Glutamatergic neuron (in vitro differentiated cells): ENCODE results near the gene APOBEC3H. TPM values are rescaled to one million over a fixed set of nuclear protein-coding genes. Genes with fewer than 3 reads are reported as not detected.

Experiments
- DNase-seq: peaks from one replicate; pipeline ENCODE4 v3.0.0; 2022
- H3K27ac Mint-ChIP-seq: one replicate; pipeline ENCODE4 v1.8.0; 2020; ENCODE audit warnings: mild to moderate bottlenecking, mixed read lengths, inconsistent platforms; ENCODE audit not compliant: unreplicated experiment
- H3K27me3 Mint-ChIP-seq: one replicate; pipeline ENCODE4 v1.8.0; 2020; ENCODE audit warnings: mild to moderate bottlenecking, moderate library complexity, mixed read lengths, inconsistent platforms; ENCODE audit not compliant: unreplicated experiment
- H3K36me3 Mint-ChIP-seq: one replicate; pipeline ENCODE4 v1.8.0; 2020; ENCODE audit warnings: mild to moderate bottlenecking, mixed read lengths, inconsistent platforms; ENCODE audit not compliant: unreplicated experiment
- H3K4me1 Mint-ChIP-seq: one replicate; pipeline ENCODE4 v1.8.0; 2020; ENCODE audit warnings: mild to moderate bottlenecking, low read depth, mixed read lengths, inconsistent platforms; ENCODE audit not compliant: unreplicated experiment
- H3K4me3 Mint-ChIP-seq: one replicate; pipeline ENCODE4 v1.8.0; 2020; ENCODE audit warnings: mild to moderate bottlenecking, mixed read lengths, inconsistent platforms; ENCODE audit not compliant: unreplicated experiment
- H3K9me3 Mint-ChIP-seq: one replicate; pipeline ENCODE4 v1.8.0; 2020; ENCODE audit warnings: mild to moderate bottlenecking, moderate library complexity, mixed read lengths, inconsistent platforms; ENCODE audit not compliant: unreplicated experiment
- total RNA-seq: library from RNA; stranded (reverse); fragmentation: NEBNext Ultra II Directional; extraction: Animal tissue kit (Norgen Biotek cat#: 25700); gene quantifications from one replicate; pipeline ENCODE4 v1.2.1, GENCODE V29; 2021; ENCODE audit not compliant: unreplicated experiment
- TF ChIP-seq, protein P1 (sequence below): fragments of 200-600 bp; sonication (generic); IDR thresholded peaks from one replicate; pipeline ENCODE4 v1.5.0; 2021; ENCODE audit not compliant: partially characterized antibody, unreplicated experiment

APOBEC3H gene
- total RNA-seq, 1 donor from 2014 or later: not detected

DNA sequence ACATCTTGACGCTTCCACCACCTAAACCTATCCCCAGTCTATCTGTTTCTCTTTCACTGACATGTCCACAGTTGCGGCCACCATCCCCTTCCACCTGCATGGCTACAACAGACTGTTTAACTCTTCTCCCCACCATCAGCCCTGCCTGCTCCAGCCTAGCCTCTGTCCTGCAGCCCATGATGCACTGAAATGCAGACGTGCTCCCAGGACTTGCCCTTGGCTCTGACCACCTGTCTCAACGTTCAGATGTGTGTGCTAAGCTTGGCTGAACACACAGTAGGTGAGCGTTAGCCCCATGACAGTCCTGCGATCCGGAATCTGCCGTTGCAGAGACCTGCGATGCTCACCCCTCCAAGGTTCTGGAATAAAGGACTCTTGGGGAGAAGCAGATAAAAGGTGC lies 32.7 kb downstream of the APOBEC3H start:
- Mint-ChIP-seq H3K27me3 (peaks cover 15% of the 10 kb centered on the region), H3K27ac (no peak overlapping the region), H3K4me1 (peaks cover 14% of the 10 kb centered on the region), H3K36me3 (no peaks in the 10 kb centered on the region), H3K9me3 (no peaks in the 10 kb centered on the region), H3K4me3 (no peak overlapping the region)
- no peak for DNase-seq
- TF ChIP-seq, protein P1, sequence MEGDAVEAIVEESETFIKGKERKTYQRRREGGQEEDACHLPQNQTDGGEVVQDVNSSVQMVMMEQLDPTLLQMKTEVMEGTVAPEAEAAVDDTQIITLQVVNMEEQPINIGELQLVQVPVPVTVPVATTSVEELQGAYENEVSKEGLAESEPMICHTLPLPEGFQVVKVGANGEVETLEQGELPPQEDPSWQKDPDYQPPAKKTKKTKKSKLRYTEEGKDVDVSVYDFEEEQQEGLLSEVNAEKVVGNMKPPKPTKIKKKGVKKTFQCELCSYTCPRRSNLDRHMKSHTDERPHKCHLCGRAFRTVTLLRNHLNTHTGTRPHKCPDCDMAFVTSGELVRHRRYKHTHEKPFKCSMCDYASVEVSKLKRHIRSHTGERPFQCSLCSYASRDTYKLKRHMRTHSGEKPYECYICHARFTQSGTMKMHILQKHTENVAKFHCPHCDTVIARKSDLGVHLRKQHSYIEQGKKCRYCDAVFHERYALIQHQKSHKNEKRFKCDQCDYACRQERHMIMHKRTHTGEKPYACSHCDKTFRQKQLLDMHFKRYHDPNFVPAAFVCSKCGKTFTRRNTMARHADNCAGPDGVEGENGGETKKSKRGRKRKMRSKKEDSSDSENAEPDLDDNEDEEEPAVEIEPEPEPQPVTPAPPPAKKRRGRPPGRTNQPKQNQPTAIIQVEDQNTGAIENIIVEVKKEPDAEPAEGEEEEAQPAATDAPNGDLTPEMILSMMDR: no peak

DNA sequence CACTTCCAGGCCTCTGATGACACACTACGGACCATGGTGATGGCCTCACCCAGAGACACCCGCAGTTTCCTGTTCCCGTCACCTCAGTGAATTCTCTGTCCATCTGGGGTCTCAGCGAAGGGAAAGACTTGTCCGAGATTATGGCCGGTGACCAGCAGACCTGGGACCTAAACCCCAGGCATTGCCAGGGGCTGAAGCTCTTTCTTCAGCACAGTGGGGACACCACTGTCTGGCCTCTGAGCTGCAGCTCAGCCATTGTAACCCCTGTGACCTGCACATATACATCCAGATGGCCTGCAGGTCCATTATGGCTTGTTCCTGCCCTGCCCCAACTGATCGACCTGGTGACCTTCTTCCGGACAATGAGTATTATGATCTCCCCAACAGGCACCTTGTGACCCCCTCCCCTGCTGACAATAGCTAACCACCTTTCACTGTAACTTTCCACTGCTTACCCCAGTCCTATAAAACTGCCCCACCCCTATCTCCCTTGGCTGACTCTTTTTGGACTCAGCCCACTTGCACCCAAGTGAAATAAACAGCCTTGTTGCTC lies 33.2 kb downstream of the APOBEC3H start:
- DNase-seq: no peak
- Mint-ChIP-seq H3K36me3 (no peaks in the 10 kb centered on the region), H3K27ac (peak overlapping the region; percentile 63), H3K27me3 (peaks cover 15% of the 10 kb centered on the region), H3K4me3 (peak overlapping the region; percentile 23), H3K4me1 (peaks cover 14% of the 10 kb centered on the region), H3K9me3 (no peaks in the 10 kb centered on the region)
- TF ChIP-seq, protein P1: no peak

DNA sequence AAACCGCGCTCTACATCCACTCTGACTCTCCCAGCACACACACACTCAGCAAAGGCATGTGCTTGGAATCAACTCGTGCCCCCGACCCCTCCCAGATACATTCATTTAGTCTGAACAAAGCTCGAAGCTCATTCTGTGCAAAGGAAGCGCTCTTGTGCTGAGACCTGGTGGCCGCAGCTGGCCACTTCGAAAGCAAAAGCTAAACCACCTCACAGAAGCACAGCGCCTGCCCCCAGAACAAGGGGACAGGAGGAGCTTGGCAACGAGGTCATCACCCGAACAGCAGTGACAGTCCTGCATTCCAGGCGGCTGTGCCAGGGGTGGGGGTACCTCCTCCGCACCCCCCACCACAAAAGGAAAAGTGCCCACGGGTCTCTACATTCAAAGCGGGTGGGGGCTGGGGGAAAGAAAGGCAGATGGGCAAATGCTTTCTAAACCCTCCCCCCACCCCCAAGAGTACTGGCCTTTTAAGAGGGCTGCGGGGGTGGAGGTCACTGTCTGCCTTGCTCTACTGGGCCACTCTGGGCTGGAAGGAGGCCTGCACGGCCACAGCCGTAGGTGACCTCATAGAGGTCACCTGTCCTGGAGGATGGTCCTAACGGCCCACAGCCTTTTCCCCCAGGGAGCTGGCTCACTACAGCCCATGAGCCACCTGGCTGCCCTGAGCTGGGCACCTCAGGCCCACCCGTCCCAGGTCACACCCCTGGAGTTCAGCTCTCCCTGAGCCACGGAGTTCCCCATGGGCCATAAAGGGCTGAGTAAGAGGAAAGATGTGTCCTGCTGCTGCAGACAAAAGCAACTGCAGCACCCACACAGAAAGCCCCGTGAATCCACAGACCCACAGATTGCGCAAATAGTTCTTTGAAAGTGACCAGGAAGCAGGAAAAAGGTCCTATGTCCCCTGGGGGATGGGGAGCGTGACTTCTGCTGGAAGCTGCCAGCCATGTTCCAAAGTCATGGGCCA lies 34.1 kb downstream of the APOBEC3H start:
- H3K4me3 Mint-ChIP-seq: peak overlapping the region; percentile 35
- peaks cover 17% of the 10 kb centered on the region for H3K27me3 Mint-ChIP-seq
- H3K4me1 Mint-ChIP-seq: peaks cover 14% of the 10 kb centered on the region
- no peaks in the 10 kb centered on the region for H3K9me3 Mint-ChIP-seq
- no peaks in the 10 kb centered on the region for H3K36me3 Mint-ChIP-seq
- DNase-seq: peak; percentile 63
- TF ChIP-seq, protein P1: no peak
- H3K27ac Mint-ChIP-seq: peak overlapping the region; percentile 71

DNA sequence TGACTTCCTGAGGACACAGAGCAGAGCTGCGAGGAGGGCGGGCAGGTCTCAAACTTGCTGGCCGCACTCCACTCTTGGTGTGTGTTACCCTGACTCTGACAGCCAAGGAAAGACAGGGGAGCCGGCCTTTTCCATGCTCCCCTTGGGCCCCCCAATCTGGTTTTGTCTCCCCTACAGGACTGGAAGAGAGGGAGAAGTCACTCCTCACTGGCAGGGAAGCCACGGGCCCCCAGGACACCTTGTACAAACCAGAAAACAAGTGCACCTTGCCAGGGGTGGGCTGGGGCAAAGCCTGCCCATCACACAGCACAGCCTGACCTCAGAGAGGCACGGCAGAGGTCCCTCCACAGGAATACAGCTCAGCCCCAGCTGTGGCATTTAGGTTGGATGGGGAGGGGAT lies 35.2 kb downstream of the APOBEC3H start:
- no peak overlapping the region for H3K27ac Mint-ChIP-seq
- H3K4me3 Mint-ChIP-seq: no peak overlapping the region
- peaks cover 14% of the 10 kb centered on the region for H3K4me1 Mint-ChIP-seq
- no peaks in the 10 kb centered on the region for H3K9me3 Mint-ChIP-seq
- no peak for DNase-seq
- peaks cover 12% of the 10 kb centered on the region for H3K27me3 Mint-ChIP-seq
- TF ChIP-seq, protein P1: no peak
- no peaks in the 10 kb centered on the region for H3K36me3 Mint-ChIP-seq
